HEK293T (cell line): Measurements from ENCODE around the gene EME1.

Experiments
- BHLHE40 ChIP-seq: fragments of 450-650 bp; IDR thresholded peaks from 2 replicates; pipeline ENCODE4 v1.6.1; 2016; ENCODE audit warnings: mild to moderate bottlenecking, moderate library complexity, borderline replicate concordance
- FOXA1 ChIP-seq: fragments of 450-650 bp; IDR thresholded peaks from 2 replicates; pipeline ENCODE4 v1.6.1; 2016; ENCODE audit warnings: mild to moderate bottlenecking
- FOXM1 ChIP-seq: fragments of 450-650 bp; IDR thresholded peaks from 2 replicates; pipeline ENCODE4 v1.6.1; 2017; ENCODE audit warnings: mild to moderate bottlenecking, borderline replicate concordance
- NFRKB ChIP-seq: fragments of 450-650 bp; IDR thresholded peaks from 2 replicates; pipeline ENCODE4 v1.6.1; 2016; ENCODE audit warnings: mild to moderate bottlenecking, moderate library complexity
- SP1 ChIP-seq: fragments of 450-650 bp; IDR thresholded peaks from 2 replicates; pipeline ENCODE4 v1.6.1; 2017
- TARDBP ChIP-seq: fragments of 450-650 bp; IDR thresholded peaks from 2 replicates; pipeline ENCODE4 v1.6.1; 2016

GRCh38 chr17:50332196-50332595 is 40.8 kb upstream of the EME1 start:
- TF ChIP-seq TARDBP (no peak), FOXM1 (no peak), NFRKB (no peak), SP1 (no peak), BHLHE40 (no peak), FOXA1 (no peak)
